HG03521 (cell line): Measurements from ENCODE around the gene CREB5.

Experiments
- ATAC-seq: cut with Tn5 transposase; IDR thresholded peaks from one replicate; pipeline ENCODE4 v1.9.1; 2021; ENCODE audit warnings: mild to moderate bottlenecking, moderate library complexity; ENCODE audit not compliant: unreplicated experiment

CREB5 gene

DNA sequence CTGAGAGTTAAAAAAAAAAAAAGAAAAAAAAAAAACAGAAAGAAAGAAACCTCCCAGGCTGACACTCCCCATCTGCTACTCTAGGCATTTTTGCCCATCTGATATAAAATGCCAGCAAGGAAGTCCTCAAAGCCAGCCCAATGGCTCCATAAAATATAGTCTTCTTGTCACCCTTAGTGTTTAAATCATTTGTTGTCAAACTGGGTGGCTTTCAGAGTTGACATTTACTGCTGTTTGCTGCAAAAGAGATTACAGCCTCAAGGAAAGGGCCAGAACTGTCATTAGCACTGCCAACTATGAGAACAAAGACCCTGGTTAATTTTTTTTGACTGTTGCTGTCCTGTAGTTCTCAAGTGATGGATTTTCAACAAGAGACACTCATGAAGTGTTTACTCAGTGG is 459.3 kb downstream of the CREB5 start:
- ATAC-seq, result no peak

DNA sequence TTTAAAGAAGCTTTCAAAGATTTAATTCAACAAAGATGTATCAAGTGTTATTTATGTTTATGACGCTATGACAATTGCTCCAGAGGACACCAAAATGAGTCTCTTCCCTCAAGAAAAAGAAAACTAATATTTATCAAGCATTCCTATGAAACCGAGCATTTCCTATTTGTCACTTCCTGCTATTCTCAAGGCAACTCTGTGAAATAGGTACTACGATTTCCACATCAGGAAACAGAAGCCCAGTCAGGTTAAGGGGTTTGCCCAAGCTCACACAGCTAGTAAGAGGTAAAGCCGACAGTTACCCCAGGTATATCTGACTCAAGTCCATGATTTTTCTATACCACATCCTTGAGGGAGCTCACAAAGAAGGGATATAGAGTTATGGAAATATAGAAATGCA is 459.9 kb downstream of the CREB5 start:
- no peak for ATAC-seq

DNA sequence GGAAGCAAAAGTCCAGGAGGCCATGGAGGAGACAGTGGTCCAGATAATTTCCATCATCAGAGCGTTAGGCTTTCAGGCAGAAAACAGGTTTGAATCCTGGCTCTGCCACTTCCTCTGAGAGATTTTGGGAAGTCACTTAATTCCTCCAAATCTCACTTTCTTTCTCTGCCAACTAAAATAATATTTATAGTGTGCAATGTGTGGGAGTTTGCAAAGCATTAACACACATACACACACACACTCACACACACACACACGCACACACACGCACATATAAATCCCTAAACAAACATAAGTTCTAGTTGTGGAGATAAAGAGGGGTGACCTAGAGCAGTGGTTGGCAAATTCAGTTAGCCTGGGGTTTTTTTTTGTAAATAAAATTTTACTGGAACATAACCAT is 461.0 kb downstream of the CREB5 start:
- no peak for ATAC-seq

DNA sequence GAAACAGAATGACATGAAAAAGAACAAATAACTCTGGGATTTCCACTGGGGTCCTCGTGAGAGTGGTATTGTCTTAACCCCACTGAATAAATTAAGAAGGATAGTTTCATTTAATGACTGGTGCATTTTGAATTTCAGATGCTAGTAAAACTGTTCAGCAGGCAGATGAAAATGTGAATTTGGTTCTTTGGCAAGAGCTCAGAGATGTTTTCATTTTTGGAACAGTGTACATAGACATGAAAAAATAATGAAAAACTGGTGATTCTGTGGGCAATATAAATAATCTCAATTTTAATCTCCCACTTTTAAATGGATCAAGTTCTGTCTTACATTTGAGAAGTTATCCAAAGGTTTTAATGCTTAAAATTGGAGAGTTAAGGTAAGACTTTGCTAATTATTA is 461.7 kb downstream of the CREB5 start:
- ATAC-seq, result no peak
